Glomerular visceral epithelial cell (primary cell): ENCODE data around the gene RAB13.

Source experiments
- DNase-seq: peaks from one replicate; pipeline ENCODE4 v3.0.0-alpha.2; 2016; ENCODE audit errors: extremely low spot score

RAB13 gene

GRCh38 chr1:153977250-153978240 lies 8.6 kb downstream of the RAB13 start, which contains the start of gene JTB:
Gene JTB, minus strand, starts transcription at chr1:153977674. Its CDS starts 422 bp downstream, at chr1:153977252.
- peak; percentile 76 for DNase-seq

DNA sequence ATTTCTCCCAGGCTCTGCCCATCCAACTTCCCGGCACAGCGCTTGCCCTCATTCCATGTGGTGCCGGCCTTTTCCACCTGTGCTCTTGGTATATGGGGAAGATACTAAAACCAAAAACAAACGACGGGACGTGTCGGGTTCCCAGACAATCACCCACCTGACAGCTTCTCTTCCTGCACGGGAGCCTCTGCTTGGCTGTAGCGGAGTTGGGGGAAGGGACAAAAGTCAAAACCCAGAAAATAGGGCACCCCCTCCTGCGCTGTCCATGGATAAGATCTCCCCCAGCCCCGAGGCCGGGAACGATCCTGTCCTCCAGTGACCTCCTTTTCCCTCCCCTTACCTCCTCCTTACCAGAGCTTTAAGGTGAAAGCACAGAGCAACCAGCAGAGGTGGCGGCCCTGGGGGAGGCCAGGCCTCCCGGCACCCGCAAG lies 9.3 kb downstream of the RAB13 start:
- no peak for DNase-seq

DNA sequence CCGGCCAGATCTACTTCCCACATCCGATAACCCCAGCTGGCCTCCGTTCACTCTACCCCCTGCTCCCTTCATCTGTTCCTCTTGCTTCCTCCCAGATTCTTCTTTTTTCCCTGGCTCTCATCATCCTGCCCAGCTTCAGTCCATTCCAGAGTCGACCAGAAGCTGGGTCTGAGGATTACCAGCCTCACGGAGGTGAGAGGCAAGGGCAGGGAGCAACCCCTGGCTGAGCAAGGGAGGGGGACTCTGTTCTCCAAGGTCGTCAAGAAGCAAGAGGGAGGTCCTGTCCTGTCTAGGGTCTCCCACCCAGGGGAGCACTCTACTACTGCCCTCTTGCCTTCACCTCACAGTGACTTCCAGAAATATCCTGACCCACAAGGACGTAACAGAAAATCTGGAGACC lies 12.6 kb downstream of the RAB13 start:
- DNase-seq, result no peak

DNA sequence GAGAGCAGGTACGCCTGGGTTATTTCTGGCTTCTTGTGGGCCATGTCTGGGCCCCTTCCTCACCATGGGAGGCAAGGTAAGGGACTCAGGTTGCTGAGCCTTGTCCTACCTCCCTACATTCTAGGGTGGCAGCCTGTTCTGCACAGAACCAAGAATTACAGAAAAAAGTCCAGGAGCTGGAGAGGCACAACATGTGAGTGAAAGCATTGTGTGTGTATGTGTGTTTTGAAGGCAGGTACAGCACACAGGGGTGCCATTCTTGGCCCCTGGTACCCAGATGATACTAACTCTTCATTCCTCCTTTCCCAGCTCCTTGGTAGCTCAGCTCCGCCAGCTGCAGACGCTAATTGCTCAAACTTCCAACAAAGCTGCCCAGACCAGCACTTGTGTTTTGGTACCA lies 13.1 kb downstream of the RAB13 start:
- DNase-seq, result no peak

DNA sequence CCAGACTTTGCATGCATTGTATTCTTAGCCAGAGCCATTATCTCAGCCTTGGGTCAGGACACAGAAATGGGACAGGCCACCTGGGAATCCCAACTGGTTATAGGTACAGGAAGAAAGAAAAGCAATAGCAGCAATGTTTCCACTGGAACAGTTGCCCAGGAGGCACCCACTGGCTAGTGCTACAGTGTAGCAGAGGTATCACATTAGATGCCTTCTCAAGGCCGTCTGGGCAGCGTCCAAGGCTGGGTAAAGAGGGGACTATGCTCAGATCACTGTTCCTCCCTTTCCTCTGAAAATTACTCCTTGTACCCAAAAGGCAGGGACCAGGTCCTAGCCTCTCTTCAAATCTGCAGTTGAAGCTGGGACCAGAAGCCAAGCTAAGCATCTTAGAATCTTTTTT lies 15.8 kb downstream of the RAB13 start:
- DNase-seq, result no peak

DNA sequence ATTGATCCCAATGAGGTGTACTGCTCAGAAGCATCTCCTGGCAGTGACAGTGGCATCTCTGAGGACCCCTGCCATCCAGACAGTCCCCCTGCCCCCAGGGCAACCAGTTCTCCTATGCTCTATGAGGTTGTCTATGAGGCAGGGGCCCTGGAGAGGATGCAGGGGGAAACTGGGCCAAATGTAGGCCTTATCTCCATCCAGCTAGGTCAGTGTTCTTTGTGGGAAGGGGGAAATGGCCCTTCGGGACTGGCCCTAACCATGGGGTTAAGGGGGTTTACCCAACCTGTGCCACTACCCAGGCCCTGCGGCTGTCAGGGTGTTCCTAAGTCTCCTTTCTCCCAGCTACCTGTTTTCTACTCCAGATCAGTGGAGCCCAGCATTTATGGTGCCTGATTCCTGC lies 17.2 kb downstream of the RAB13 start:
- no peak for DNase-seq

DNA sequence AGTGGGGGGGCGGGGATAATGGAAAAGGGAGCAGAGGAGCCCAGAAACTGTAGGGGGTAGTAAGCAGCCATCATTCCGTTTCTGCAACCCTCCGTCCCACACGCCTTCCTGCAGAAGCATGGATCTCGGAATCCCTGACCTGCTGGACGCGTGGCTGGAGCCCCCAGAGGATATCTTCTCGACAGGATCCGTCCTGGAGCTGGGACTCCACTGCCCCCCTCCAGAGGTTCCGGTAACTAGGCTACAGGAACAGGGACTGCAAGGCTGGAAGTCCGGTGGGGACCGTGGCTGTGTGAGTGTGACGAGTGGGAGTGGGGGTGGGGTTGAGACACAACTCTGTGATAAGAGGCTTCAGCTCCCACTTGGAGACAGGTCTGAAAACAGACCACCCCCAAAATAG lies 17.7 kb downstream of the RAB13 start:
- no peak for DNase-seq

DNA sequence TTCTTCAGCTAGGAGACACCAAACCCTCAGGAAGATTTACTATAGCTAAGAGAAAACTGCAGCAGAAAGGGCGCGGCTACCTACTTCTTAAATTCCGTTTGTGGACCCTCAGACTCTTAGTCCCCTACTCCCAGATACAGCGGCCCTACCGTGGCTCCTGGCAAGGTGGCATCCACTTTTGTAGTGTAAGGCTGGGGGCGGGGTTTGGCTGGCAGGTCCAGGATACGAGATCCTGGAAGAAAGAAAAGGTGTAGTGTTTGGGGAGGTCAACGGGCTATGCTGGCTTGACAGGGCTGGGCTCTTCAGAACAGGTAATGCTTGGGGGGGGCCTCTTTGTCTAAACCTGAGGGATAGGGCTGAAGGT lies 18.2 kb downstream of the RAB13 start:
- no peak for DNase-seq

- DNase-seq, result peak; percentile 96
Measured at GRCh38 chr1:153967107-153967999, 18.8 kb downstream of the RAB13 start, which contains the start of gene CREB3L4. Gene CREB3L4, plus strand, starts transcription at chr1:153967902. Its CDS starts 624 bp downstream, at chr1:153968526.

DNA sequence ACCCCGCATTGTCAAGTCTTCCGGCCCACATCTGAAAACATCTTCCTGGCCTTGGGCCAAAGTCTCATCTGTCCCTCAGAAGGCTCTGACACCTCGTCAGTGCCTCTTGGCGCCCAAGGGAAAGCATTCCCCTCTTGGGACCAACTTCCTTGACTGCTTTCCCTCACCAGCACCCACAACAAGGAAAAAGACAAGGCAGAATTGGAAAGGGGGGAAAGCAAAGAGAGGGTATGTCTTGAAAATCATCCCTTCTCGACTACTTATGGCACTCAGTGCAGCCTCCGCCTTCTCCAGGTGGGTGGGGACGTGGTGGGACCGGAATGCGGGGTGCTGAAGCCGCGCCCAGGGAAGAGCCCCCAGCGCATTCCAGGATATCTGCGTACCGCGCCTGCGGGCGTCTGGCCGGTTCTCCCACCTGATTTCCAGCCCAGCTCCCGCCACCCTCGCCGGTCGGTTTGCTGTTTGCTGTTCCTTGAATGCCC lies 22.2 kb downstream of the RAB13 start:
- peak; percentile 82 for DNase-seq

- DNase-seq, result peak; percentile 98
Measured at GRCh38 chr1:153963030-153963849, 22.9 kb downstream of the RAB13 start, which contains the start of gene SLC39A1. Gene SLC39A1, minus strand, starts transcription at chr1:153963537. Its CDS starts 822 bp downstream, at chr1:153962715.

DNA sequence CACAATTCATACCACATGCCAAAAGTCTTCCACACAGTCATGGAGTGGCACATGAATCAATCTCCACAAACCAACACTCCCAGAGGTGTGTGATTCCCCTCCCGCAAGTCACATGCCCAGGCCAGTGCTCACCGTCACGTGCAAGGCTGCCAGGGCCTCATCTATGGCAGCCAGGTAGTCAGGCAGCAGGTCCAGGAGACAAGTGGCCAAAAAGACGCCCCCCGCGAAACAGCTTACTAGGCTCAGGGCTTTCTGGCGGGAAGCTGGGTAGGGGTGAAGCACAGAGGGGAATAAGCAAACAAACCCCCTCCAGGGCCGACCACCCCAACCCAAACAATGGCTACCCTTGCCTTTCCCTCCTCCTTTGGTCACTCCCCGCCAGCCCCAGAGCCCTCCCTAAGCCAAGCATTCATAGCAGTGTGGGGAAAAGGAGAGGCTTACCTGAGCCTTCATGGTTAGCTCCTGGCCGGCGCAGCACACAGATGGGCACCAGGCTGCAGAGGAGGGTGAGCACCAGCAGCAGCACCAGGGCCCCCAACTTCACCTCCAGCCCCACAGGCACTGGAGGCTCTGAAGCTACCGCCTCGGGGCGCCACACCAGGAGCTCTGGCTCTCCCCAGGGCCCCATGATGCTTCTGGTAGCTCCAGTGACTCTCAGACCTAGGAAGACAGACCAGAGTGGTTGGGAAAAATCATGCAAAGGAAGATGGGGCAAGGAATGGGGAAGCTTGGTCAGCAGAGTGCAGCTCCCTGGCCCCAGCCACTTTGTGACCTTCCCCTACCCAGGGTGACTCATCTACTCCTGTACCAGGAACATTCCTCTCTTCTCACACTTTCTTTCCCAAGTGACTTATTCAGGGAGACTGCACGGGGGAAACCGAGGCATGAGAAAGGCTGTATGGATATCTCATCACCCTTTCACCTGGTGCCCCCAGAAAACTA lies 23.8 kb downstream of the RAB13 start:
- DNase-seq, result peak; percentile 70

GRCh38 chr1:153961421-153961820 lies 24.7 kb downstream of the RAB13 start:
- no peak for DNase-seq

DNA sequence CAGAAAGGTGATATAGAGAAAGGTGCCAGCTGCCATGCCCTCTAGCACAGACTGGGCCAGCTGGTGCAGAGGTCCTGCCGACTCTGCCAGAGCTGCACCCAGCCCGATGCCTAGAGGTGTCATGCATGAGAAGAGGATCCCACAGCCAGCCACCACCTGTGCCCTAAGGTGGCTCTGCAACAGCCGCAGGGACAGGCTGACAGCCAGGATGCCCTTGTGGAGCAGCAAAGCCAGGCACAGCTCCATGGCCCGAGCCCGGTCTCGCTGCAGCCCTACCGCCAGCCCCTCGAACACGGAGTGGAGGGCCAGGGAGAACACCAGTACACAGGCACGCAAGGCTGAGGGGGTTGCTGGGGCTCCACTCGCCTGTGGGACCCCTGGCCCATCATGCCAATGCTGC lies 25.9 kb downstream of the RAB13 start:
- no peak for DNase-seq

GRCh38 chr1:153959454-153959853 lies 26.7 kb downstream of the RAB13 start:
- no peak for DNase-seq

GRCh38 chr1:153958961-153959260 lies 27.2 kb downstream of the RAB13 start:
- DNase-seq, result no peak

GRCh38 chr1:153958111-153958960 lies 27.8 kb downstream of the RAB13 start, which contains the start of gene CRTC2:
Gene CRTC2, minus strand, starts transcription at chr1:153958612. Its CDS starts 115 bp downstream, at chr1:153958497.
- peak; percentile 98 for DNase-seq

DNA sequence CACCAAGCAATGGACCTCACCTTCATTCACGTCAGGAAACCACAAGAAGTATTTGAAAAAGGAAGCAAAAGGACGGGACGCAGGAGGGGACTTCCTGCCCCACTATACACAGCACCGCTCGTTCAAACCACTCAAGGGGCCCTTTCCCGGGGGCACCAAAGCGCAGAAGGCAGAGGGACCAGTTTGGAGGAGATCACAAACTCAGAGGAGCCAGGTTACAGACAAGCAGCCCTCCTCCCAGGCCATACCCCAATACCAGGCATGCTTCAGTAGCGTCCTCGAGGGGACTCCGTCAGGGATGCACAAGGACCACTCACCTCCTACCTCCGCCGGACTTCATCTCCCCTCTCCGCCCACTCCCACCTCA lies 28.4 kb downstream of the RAB13 start:
- peak; percentile 40 for DNase-seq
